Measurements from ENCODE around the gene ZDHHC7. TPM values are rescaled to one million over a fixed set of nuclear protein-coding genes. Genes with fewer than 3 reads are reported as not detected.

ZDHHC7 gene
- total RNA-seq, 1 experiment from 2014 or later: 39.1 TPM

- peak; percentile 62 for TF ChIP-seq CTCF (conservative IDR thresholded peaks at IDR 0.05)
- peaks cover 15% of the 10 kb centered on the region for H3K27me3 Mint-ChIP-seq (ENCODE audit: low read depth)
- H4K20me1 ChIP-seq (ENCODE audit: control insufficient read depth, insufficient read depth, insufficient read length): no peaks in the 10 kb centered on the region
- no peaks in the 10 kb centered on the region for H3K27me3 ChIP-seq (ENCODE audit: insufficient read depth, low read length)
- no peak overlapping the region for H3K56ac ChIP-seq (ENCODE audit: insufficient read length, low read depth, low read length)
- H3T11ph ChIP-seq (ENCODE audit: low read length): no peak overlapping the region
- H4K8ac ChIP-seq (replicated peaks; ENCODE audit: insufficient read length, low read depth, low read length): no peak overlapping the region
- H3K9me3 ChIP-seq (ENCODE audit: control insufficient read depth, low read depth, low read length): no peaks in the 10 kb centered on the region
- H3K4me1 ChIP-seq (ENCODE audit: insufficient read depth, low read length): no peaks in the 10 kb centered on the region
- H3K23ac ChIP-seq (ENCODE audit: insufficient read length, low read depth, low read length): no peak overlapping the region
- H2BK5ac ChIP-seq (ENCODE audit: insufficient read length, low read length): no peak overlapping the region
- no CpG with 5 or more reads among the region's 9 CpGs for WGBS (ENCODE audit: extremely low coverage, insufficient read length, low lambda C conversion rate)
- no peak overlapping the region for H2AK5ac ChIP-seq (ENCODE audit: insufficient read length, low read length)
- H3K4me3 Mint-ChIP-seq: no peak overlapping the region
- H4K5ac ChIP-seq (ENCODE audit: insufficient read length, low read depth, low read length): no peak overlapping the region
- no peak overlapping the region for H3K18ac ChIP-seq (ENCODE audit: insufficient read length, low read depth, low read length)
- no peaks in the 10 kb centered on the region for H3K23me2 ChIP-seq (ENCODE audit: insufficient read length, low read depth, low read length, poor library complexity, severe bottlenecking)
- no peak overlapping the region for H3K4ac ChIP-seq (ENCODE audit: low read depth, low read length)
- H3K79me2 ChIP-seq (ENCODE audit: insufficient read depth, low read length): no peaks in the 10 kb centered on the region
- H2BK15ac ChIP-seq (ENCODE audit: low read depth, low read length): no peak overlapping the region
- no peak overlapping the region for H2BK120ac ChIP-seq (ENCODE audit: low read depth, low read length, poor library complexity, severe bottlenecking)
- H3K14ac ChIP-seq (ENCODE audit: insufficient read depth, low read length): no peak overlapping the region
- no peaks in the 10 kb centered on the region; a peak in 1 of 7 replicates for H3K36me3 Mint-ChIP-seq (ENCODE audit: insufficient read depth in 1 of 3, low read depth in 3 of 3)
- DNase-seq: peak; percentile 61
- H3K27ac ChIP-seq (ENCODE audit: insufficient read length, low read depth, low read length): no peak overlapping the region
- H3K9me3 Mint-ChIP-seq: no peaks in the 10 kb centered on the region
- peaks cover 22 to 28% of the 10 kb centered on the region in 2 experiments for H3K4me1 Mint-ChIP-seq
- H3K4me2 ChIP-seq (ENCODE audit: insufficient read depth, insufficient read length, low read length): no peak overlapping the region
- no peak overlapping the region for H3K9ac ChIP-seq (ENCODE audit: extremely low read depth, insufficient read length, low read length)
- no peak overlapping the region for H4K91ac ChIP-seq (ENCODE audit: insufficient read length, low read depth, low read length)
- H3K27ac Mint-ChIP-seq: no peak overlapping the region
- H2AFZ ChIP-seq (ENCODE audit: low read length): no peak overlapping the region
- no peaks in the 10 kb centered on the region for H3K79me1 ChIP-seq (ENCODE audit: insufficient read depth, low read depth, low read length, poor library complexity, severe bottlenecking)
- H2BK20ac ChIP-seq (ENCODE audit: low read depth, low read length, poor library complexity, severe bottlenecking): no peak overlapping the region
- H2BK12ac ChIP-seq (ENCODE audit: insufficient read length, low read depth, low read length): no peak overlapping the region
Observed at GRCh38 chr16:85057212-85057889, 46.0 kb upstream of the ZDHHC7 start.

All from H9 (cell line).